GM12801 (cell line): Measurements from ENCODE around the gene CD19.

Experiments used
- TF ChIP-seq, protein P1 (sequence below): IDR thresholded peaks from one replicate; pipeline ENCODE4 v1.5.1; 2011; ENCODE audit warnings: control low read depth; ENCODE audit not compliant: insufficient read length; ENCODE audit errors: extremely low read depth

Gene CD19

DNA sequence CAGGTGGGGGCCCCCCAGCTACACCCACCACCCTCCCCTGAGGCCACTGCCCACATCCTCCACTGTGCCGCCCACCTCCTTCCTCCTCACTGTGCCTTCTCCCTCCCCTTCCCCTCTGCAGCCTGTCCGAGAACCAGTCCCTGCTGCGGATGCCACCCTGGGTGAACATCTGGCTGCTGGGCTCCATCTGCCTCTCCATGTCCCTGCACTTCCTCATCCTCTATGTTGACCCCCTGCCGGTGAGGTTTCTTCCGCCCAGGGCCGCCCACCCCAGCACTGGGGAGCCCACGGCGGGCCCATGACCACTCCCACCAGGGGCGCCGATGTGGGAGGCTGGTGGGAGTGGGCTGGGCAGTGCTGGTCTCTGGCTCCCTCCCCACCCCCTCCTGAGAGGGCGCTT is 28.9 kb upstream of the CD19 start:
- TF ChIP-seq, protein P1, sequence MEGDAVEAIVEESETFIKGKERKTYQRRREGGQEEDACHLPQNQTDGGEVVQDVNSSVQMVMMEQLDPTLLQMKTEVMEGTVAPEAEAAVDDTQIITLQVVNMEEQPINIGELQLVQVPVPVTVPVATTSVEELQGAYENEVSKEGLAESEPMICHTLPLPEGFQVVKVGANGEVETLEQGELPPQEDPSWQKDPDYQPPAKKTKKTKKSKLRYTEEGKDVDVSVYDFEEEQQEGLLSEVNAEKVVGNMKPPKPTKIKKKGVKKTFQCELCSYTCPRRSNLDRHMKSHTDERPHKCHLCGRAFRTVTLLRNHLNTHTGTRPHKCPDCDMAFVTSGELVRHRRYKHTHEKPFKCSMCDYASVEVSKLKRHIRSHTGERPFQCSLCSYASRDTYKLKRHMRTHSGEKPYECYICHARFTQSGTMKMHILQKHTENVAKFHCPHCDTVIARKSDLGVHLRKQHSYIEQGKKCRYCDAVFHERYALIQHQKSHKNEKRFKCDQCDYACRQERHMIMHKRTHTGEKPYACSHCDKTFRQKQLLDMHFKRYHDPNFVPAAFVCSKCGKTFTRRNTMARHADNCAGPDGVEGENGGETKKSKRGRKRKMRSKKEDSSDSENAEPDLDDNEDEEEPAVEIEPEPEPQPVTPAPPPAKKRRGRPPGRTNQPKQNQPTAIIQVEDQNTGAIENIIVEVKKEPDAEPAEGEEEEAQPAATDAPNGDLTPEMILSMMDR, result no peak

DNA sequence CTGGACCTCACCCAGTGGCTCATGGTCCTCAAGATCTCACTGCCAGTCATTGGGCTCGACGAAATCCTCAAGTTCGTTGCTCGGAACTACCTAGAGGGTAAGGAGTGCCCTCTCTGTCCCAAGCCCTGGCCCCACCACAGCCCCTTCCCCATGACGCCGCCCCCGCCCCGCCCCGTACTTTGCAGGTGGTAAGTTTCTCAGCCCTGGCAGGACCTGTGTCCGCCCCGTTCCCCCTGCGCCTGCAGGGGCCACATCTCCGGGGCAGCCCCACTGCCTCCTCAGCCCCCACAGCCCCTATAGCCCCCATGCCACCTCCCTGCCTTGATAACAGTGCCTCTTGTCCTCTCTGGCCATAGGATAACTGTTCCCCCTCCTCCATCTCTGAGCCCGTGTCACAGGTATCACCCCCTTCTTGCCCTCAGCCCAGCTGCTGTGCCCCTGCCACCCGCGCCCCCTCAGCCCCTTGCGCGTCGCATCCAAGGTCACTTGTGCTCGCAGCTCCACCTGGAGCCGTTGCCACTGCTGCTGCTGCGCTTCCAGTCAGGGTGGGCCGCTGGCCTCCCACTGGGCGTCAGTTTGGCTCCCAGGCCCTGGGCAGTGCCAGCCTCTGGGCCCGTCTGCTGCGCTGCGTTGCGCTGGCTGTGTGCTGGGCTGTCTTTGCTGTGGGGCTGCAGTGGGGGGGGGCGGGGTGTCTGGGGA is 28.3 kb upstream of the CD19 start:
- TF ChIP-seq, protein P1, result no peak

DNA sequence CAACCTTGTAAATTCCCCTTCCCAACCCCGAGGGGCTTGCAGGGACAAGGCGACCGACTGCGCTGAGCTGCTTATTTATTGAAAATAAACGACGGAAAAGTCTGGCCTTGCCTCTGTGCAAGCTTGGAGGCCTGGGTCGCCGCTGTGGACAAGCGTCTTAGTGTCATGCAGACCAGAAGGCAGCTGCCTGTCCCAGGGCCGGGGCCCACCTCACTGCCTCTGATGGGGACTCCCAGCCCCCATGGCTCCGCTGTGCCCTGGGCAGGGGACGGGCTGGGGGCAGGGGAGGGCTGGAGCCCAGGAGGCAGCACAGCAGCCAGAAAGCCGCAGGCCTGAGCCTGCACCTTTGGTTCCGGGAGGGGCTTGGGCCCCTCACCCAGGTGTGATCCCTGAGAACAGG is 27.4 kb upstream of the CD19 start:
- TF ChIP-seq, protein P1, result no peak

DNA sequence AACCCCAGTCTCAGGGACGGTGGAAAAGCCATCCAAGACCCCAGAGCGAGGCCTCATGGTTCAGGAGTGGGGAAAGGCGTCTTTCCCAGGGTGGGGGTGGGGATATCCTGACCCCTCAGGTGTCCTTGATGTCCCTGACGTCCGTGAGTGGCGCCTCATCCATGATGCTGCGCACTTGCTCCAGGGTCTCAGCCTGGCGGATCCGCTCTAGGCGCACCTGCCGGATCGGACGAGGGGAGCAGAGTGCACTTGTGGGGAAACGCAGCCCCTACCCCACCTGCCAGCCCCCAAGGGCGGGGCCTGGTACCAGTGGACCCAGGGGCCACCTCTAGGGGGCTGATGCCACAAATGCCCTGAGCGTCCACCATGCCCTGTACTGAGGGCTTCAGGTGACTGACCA is 26.9 kb upstream of the CD19 start:
- TF ChIP-seq, protein P1, result no peak

DNA sequence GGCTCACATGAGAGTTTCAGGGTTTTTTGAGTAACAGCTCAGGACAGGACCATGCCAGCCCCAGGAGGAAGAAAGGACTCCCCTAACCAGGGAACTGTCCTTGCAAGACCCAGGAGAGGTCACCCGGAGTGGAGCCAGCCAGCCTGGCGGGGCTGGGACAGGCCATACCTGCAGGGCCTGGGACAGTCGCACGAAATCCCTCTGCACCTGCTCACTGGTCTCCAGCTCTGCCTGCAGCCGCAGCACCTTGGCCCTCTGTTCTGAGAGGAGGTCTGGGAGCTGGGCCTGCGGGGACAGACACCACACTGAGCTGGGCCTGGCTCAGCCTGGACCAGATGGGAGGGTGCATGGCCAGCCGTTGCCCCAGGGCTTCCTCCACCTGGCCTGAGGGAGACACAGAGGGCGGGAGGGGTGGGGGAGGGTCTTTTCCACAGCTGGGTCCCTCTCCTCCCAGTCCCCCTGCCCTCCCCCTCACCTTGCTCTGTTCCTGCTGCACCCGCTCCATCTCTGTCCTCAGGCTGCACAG is 26.5 kb upstream of the CD19 start:
- TF ChIP-seq, protein P1, result no peak

DNA sequence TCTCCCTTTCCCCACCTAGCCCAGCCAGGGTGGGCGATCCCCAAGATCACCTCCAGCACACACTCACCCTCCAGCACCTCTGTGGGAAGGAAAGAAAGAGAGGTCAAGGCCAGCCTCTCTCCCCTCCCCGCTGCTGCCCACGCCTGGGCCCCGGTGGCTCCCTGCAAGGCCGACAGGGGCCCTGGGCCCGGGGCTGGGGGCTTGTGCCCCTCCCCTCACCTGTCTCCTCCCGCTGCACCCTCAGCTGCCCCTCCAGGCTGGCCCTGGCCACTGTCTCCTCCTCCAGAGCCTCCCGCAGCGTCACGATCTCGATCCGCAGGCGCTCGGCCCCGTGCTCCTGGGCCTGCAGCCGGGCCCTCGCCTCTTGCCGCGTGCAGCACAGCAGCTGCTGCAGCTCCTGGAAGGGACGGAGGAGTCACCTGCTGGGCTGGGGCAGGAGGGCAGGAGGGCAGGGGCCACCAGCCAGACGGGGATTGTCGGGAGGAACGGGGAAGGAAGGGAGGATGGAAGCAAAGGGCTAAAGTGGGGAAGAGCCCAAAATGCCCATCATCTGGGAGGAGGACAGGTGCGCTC is 25.9 kb upstream of the CD19 start:
- TF ChIP-seq, protein P1, result no peak

DNA sequence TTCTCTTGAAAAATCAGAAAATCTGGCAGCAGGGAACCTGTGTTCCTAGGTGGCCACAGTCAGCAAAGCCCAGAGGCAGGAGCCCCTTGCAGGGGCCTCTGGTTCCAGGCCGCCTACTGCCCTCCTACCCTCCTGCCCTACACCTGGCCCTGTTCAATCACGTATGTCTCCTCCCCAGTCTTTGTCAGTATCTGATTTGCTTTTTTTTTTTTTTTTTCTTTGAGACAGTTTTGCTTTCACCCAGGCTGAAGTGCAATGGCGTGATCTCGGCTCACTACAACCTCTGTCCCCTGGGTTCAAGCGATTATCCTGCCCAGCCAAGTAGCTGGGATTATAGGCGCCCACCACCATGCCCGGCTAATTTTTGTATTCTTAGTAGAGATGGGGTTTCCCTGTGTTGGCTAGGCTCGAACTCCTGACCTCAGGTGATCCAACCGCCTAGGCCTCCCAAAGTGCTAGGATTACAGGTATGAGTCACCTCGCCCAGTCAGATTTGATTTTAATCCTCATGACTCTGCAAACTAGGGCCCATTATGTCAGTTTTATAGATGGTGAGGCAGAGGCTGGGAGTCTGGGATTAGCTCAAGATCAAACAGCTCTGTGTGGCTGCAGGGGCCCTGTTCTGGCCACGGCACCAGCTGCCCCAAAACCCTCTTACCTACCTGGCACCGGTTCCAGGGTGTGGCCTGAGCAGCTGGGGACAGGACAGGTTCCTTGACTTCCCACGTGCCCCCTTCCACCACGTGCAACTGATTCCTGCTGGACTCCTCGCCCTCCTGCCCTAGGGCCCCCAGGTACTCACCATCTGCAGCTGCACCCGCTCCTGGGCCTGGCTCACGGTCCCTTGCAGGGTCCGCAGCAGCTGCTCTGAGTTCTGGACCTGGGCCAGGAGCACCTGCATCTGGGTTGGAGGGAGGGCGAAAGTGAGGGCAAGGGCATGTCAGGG is 21.4 kb upstream of the CD19 start:
- TF ChIP-seq, protein P1, result no peak
